Esophagus squamous epithelium (tissue), 5 donors: ENCODE data around the gene RPS15. TPM values are rescaled to one million over a fixed set of nuclear protein-coding genes. Genes with fewer than 3 reads are reported as not detected.

Source experiments
- DNase-seq: peaks from one replicate; lab custom pipeline; 2025; lab: John Stamatoyannopoulos, UW
- H3K27ac ChIP-seq, 4 donors: fragments of 200-600 bp; sonication (generic); one replicate each; pipeline ENCODE4 v1.5.1; 2016 to 2019; ENCODE audit warnings: mild to moderate bottlenecking in 1 of 4
- H3K27me3 ChIP-seq, 4 donors: fragments of 200-600 bp; sonication (generic); 1 replicate in 3 of 4; 2 replicates in 1 of 4; pipeline versions ENCODE4 v1.5.1 to v1.6.0; 2017 to 2021; ENCODE audit warnings: antibody characterized with exemption in 1 of 4
- H3K36me3 ChIP-seq, 3 donors: fragments of 200-600 bp; sonication (generic); one replicate each; pipeline ENCODE4 v1.5.1; 2016 to 2019
- H3K4me1 ChIP-seq, 3 donors: fragments of 200-600 bp; sonication (generic); one replicate each; pipeline ENCODE4 v1.5.1; 2017 to 2019
- H3K4me3 ChIP-seq, 4 donors: fragments of 200-600 bp; sonication (generic); 1 replicate in 3 of 4; 2 replicates in 1 of 4; pipeline ENCODE4 v1.5.1; 2016 to 2019; ENCODE audit warnings: mild to moderate bottlenecking in 2 of 4, moderate library complexity in 1 of 4
- H3K9me3 ChIP-seq, 3 donors: fragments of 200-600 bp; sonication (generic); one replicate each; pipeline ENCODE4 v1.5.1; 2016 to 2019
- CTCF ChIP-seq, 6 experiments: fragments of 450-650 bp in 4 of 6; fragments of 200-600 bp in 2 of 6; sonication (generic) in 2 of 6; IDR thresholded peaks; one replicate each; pipeline ENCODE4 v1.5.1; 2016 to 2019; ENCODE audit warnings: antibody characterized with exemption in 6 of 6, mild to moderate bottlenecking in 4 of 6, moderate library complexity in 4 of 6
- POLR2A ChIP-seq, 4 donors: fragments of 450-650 bp; IDR thresholded peaks; one replicate each; pipeline ENCODE4 v1.6.1; 2017; ENCODE audit warnings: antibody characterized with exemption in 4 of 4, mild to moderate bottlenecking in 4 of 4, moderate library complexity in 3 of 4
- WGBS, 2 donors: methylation state at CpG; one replicate each; pipeline ENCODE4 v1.1.5; 2018; 5-methylcytosine and 5-hydroxymethylcytosine counted together
- intact Hi-C: fragments of 100-400 bp; cut with DNase I; formaldehyde crosslinking; loops from one replicate; pipeline ENCODE4 v1.15.0; 2022
- total RNA-seq, 4 donors: library from RNA; depleted of rRNA; stranded (reverse); fragments of >200 nt; gene quantifications; one replicate each; pipeline ENCODE4 v1.1.0, GENCODE V29; 2016
- donor health status: DM: yes; HTN: yes; CAD: no.

The RPS15 gene
- total RNA-seq, 4 donors from 2014 or later: 2,502 to 3,774 (median 3,129) TPM

- peak in 1 of 4 donors; percentile 32 for TF ChIP-seq POLR2A (IDR thresholded peaks at IDR 0.05)
- TF ChIP-seq CTCF (IDR thresholded peaks at IDR 0.05): no peak
- Histone ChIP-seq H3K9me3 (no peaks in the 10 kb centered on the region), H3K4me1 (peaks cover 50 to 71% (median 56%) of the 10 kb centered on the region in 3 donors), H3K4me3 (peak overlapping the region; percentile 92 to 99 (median 96)), H3K27ac (peak overlapping the region; percentile 96 to 100 (median 98)), H3K36me3 (peaks cover 0 to 17% (median 0%) of the 10 kb centered on the region in 3 donors), H3K27me3 (no peaks in the 10 kb centered on the region)
- intact Hi-C loops: loop anchor here (10.0 kb wide), 1 partner anchor 134 kb away; the partner anchor contains the start of gene FAM174C
- no peak for DNase-seq
- 1 to 6% methylated on average over 13 to 17 of the region's 69 CpGs for WGBS, 2 donors
Observed at GRCh38 chr19:1408300-1409203, 29.6 kb upstream of the RPS15 start.

- intact Hi-C loops: loop anchor here (10.0 kb wide), 1 partner anchor 135 kb away; the partner anchor contains the start of gene FAM174C
Observed at GRCh38 chr19:1409204-1410005, 28.8 kb upstream of the RPS15 start.

GRCh38 chr19:1410136-1410786 lies 27.9 kb upstream of the RPS15 start:
- H3K27me3 ChIP-seq: no peaks in the 10 kb centered on the region
- intact Hi-C loops: no loop called here
- no peak for DNase-seq
- H3K27ac ChIP-seq: peak overlapping the region; percentile 57 to 100 (median 98)
- peak overlapping the region in 3 of 4 donors; percentile 92 to 99 (median 98) for H3K4me3 ChIP-seq
- H3K36me3 ChIP-seq: peaks cover 0 to 21% (median 0%) of the 10 kb centered on the region in 3 donors
- H3K4me1 ChIP-seq: peaks cover 65 to 83% (median 70%) of the 10 kb centered on the region in 3 donors
- TF ChIP-seq POLR2A (IDR thresholded peaks at IDR 0.05) (no peak), CTCF (IDR thresholded peaks at IDR 0.05) (no peak)
- no peaks in the 10 kb centered on the region for H3K9me3 ChIP-seq
- 20 to 67% methylated on average over 2 to 8 of the region's 23 CpGs for WGBS, 2 donors

More at GRCh38 chr19:1409204-1410005, 28.8 kb upstream of the RPS15 start:
- TF ChIP-seq CTCF (IDR thresholded peaks at IDR 0.05) (peak in 1 of 6 experiments; percentile 13), POLR2A (IDR thresholded peaks at IDR 0.05) (no peak)
- no peak for DNase-seq
- 17 to 37% methylated on average over 10 of the region's 33 CpGs for WGBS, 2 donors
- H3K4me3 ChIP-seq: peak overlapping the region; percentile 92 to 99 (median 96)
- no peaks in the 10 kb centered on the region for H3K27me3 ChIP-seq
- H3K9me3 ChIP-seq: no peaks in the 10 kb centered on the region
- H3K4me1 ChIP-seq: peaks cover 56 to 74% (median 63%) of the 10 kb centered on the region in 3 donors
- peak overlapping the region; percentile 96 to 100 (median 98) for H3K27ac ChIP-seq
- H3K36me3 ChIP-seq: peaks cover 0 to 21% (median 0%) of the 10 kb centered on the region in 3 donors

- intact Hi-C loops: no loop called here
- WGBS, 2 donors: 55 to 73% methylated on average over 4 to 9 of the region's 9 CpGs
- H3K4me3 ChIP-seq: peak overlapping the region in 2 of 4 donors; percentile 98 to 99
- no peaks in the 10 kb centered on the region for H3K9me3 ChIP-seq
- no peak for DNase-seq
- no peaks in the 10 kb centered on the region for H3K27me3 ChIP-seq
- TF ChIP-seq POLR2A (IDR thresholded peaks at IDR 0.05) (no peak), CTCF (IDR thresholded peaks at IDR 0.05) (no peak)
- peaks cover 70 to 87% (median 75%) of the 10 kb centered on the region in 3 donors for H3K4me1 ChIP-seq
- peak overlapping the region; percentile 57 to 100 (median 98) for H3K27ac ChIP-seq
- peaks cover 0 to 21% (median 0%) of the 10 kb centered on the region in 3 donors for H3K36me3 ChIP-seq
Observed at GRCh38 chr19:1410789-1411188, 27.4 kb upstream of the RPS15 start.
